Brain microvascular endothelial cell (primary cell): ENCODE data around the gene PTPN14.

Source experiments
- DNase-seq: peaks from one replicate; pipeline ENCODE4 v3.0.0-alpha.2; 2020
- H3K27ac ChIP-seq: fragments of 250-450 bp; sonication (Bioruptor Pico); 2 replicates; pipeline ENCODE4 v1.5.1; 2020; ENCODE audit warnings: mild to moderate bottlenecking, moderate library complexity
- H3K27me3 ChIP-seq: fragments of 250-450 bp; sonication (Bioruptor Pico); replicated peaks from 2 replicates; pipeline ENCODE4 v1.5.1; 2020; ENCODE audit warnings: mild to moderate bottlenecking
- H3K36me3 ChIP-seq: fragments of 250-450 bp; sonication (Bioruptor Pico); replicated peaks from 2 replicates; pipeline ENCODE4 v1.5.1; 2020; ENCODE audit warnings: mild to moderate bottlenecking
- H3K4me3 ChIP-seq: 2 replicates; pipeline ENCODE4 v1.5.1; 2011; ENCODE audit warnings: low read depth, mild to moderate bottlenecking, control low read depth, low read length, moderate library complexity
- CTCF ChIP-seq: IDR thresholded peaks from 2 replicates; pipeline ENCODE4 v1.5.1; 2011; ENCODE audit warnings: low read depth, mild to moderate bottlenecking, moderate library complexity, low read length, control low read depth, inconsistent platforms; ENCODE audit errors: missing control alignments
- in situ Hi-C: cut with HindIII; loops from 2 replicates; pipeline ENCODE4 v1.10.0; 2017; ENCODE audit warnings: low sequenced_read_pairs, low pct_ligation_motif_present

PTPN14 gene

GRCh38 chr1:214542275-214543199 lies 8.9 kb downstream of the PTPN14 start:
- Histone ChIP-seq H3K36me3 (no peaks in the 10 kb centered on the region), H3K4me3 (no peak overlapping the region), H3K27me3 (no peaks in the 10 kb centered on the region), H3K27ac (no peak overlapping the region)
- in situ Hi-C loops, result no loop called here
- no peak for TF ChIP-seq CTCF
- no peak for DNase-seq

- H3K36me3 ChIP-seq, result no peaks in the 10 kb centered on the region
- no peak for DNase-seq
- no peaks in the 10 kb centered on the region for H3K27me3 ChIP-seq
- in situ Hi-C loops, result no loop called here
- no peak overlapping the region for H3K27ac ChIP-seq
- TF ChIP-seq CTCF, result no peak
- H3K4me3 ChIP-seq, result no peak overlapping the region
Observed at GRCh38 chr1:214541693-214542092, 9.7 kb downstream of the PTPN14 start.

GRCh38 chr1:214541206-214541605 lies 10.2 kb downstream of the PTPN14 start:
- DNase-seq, result no peak
- TF ChIP-seq CTCF, result no peak
- Histone ChIP-seq H3K36me3 (no peaks in the 10 kb centered on the region), H3K4me3 (no peak overlapping the region), H3K27me3 (no peaks in the 10 kb centered on the region), H3K27ac (no peak overlapping the region)
- in situ Hi-C loops, result no loop called here

GRCh38 chr1:214540324-214540723 lies 11.1 kb downstream of the PTPN14 start:
- no peak for DNase-seq
- no peak for TF ChIP-seq CTCF
- in situ Hi-C loops, result no loop called here
- H3K27me3 ChIP-seq, result no peaks in the 10 kb centered on the region
- no peaks in the 10 kb centered on the region for H3K36me3 ChIP-seq
- H3K4me3 ChIP-seq, result no peak overlapping the region
- H3K27ac ChIP-seq, result no peak overlapping the region

- no peak for TF ChIP-seq CTCF
- Histone ChIP-seq H3K36me3 (no peaks in the 10 kb centered on the region), H3K27ac (no peak overlapping the region), H3K27me3 (no peaks in the 10 kb centered on the region), H3K4me3 (no peak overlapping the region)
- DNase-seq, result no peak
- in situ Hi-C loops, result no loop called here
Observed at GRCh38 chr1:214538496-214538895, 12.9 kb downstream of the PTPN14 start.
